SK-N-SH (cell line): ENCODE data around the gene LMAN1.

Experiments used
- CTCF ChIP-seq: fragments of 200-600 bp; sonication (generic); IDR thresholded peaks from 2 replicates; pipeline ENCODE4 v1.6.1; 2017; ENCODE audit warnings: antibody characterized with exemption, mild to moderate bottlenecking, moderate library complexity
- ELF1 ChIP-seq: IDR thresholded peaks from 2 replicates; pipeline ENCODE4 v1.4.0; 2012
- EZH2phosphoT487 ChIP-seq: fragments of 200-600 bp; sonication (generic); IDR thresholded peaks from 2 replicates; pipeline ENCODE4 v1.6.1; 2017; ENCODE audit warnings: low read depth, mixed run types, mild to moderate bottlenecking, antibody characterized with exemption, moderate library complexity, borderline replicate concordance
- MAX ChIP-seq: IDR thresholded peaks from 2 replicates; pipeline ENCODE4 v1.4.0; 2012; ENCODE audit warnings: low read depth
- MXI1 ChIP-seq: IDR thresholded peaks from 2 replicates; pipeline ENCODE4 v1.6.1; 2012; ENCODE audit warnings: mild to moderate bottlenecking, low read depth, low read length, improper control_type of control experiment
- NRF1 ChIP-seq: IDR thresholded peaks from 2 replicates; pipeline ENCODE4 v1.6.1; 2012; ENCODE audit warnings: low read depth, mild to moderate bottlenecking, low read length
- POLR2AphosphoS5 ChIP-seq: IDR thresholded peaks from 2 replicates; pipeline ENCODE4 v1.6.1; 2012; ENCODE audit warnings: low read depth, low read length
- REST ChIP-seq: IDR thresholded peaks from 2 replicates; pipeline ENCODE4 v1.6.1; 2012; ENCODE audit warnings: mild to moderate bottlenecking, low read depth, low read length, moderate library complexity
- RFX5 ChIP-seq: IDR thresholded peaks from 2 replicates; pipeline ENCODE4 v1.6.1; 2012; ENCODE audit warnings: mild to moderate bottlenecking, improper control_type of control experiment, low read length
- SIN3A ChIP-seq: IDR thresholded peaks from 2 replicates; pipeline ENCODE4 v1.6.1; 2012; ENCODE audit warnings: low read depth, mild to moderate bottlenecking, low read length, moderate library complexity, borderline replicate concordance
- SMC3 ChIP-seq: IDR thresholded peaks from 2 replicates; pipeline ENCODE4 v1.6.1; 2012; ENCODE audit warnings: low read depth, low read length, improper control_type of control experiment
- TAF1 ChIP-seq: IDR thresholded peaks from 2 replicates; pipeline ENCODE4 v1.6.1; 2012; ENCODE audit warnings: low read depth, mild to moderate bottlenecking, low read length, moderate library complexity, borderline replicate concordance

GRCh38 chr18:59325965-59326364 lies 33.1 kb downstream of the LMAN1 start:
- TF ChIP-seq SIN3A = no peak
- no peak for TF ChIP-seq RFX5
- TF ChIP-seq CTCF = no peak
- no peak for TF ChIP-seq ELF1
- no peak for TF ChIP-seq TAF1
- no peak for TF ChIP-seq EZH2phosphoT487
- no peak for TF ChIP-seq MXI1
- TF ChIP-seq NRF1 = no peak
- TF ChIP-seq POLR2AphosphoS5 = no peak
- no peak for TF ChIP-seq MAX
- TF ChIP-seq SMC3 = no peak
- TF ChIP-seq REST = no peak
